ENCODE results near the gene UBE3D.
"Not testable (repeated sequence)": the region's sequence is repeated elsewhere in the genome, so short reads cannot be mapped to it uniquely, and the experiment has no call there.

GRCh38 chr6:82852904-82853303, 212.7 kb downstream of the UBE3D start:
- TF ChIP-seq CTCF, POLR2A (IDR thresholded peaks at IDR 0.05): not testable (repeated sequence)

Data from testis (tissue), 2 donors.